Measurements from ENCODE around the gene CLEC20A.

The CLEC20A gene

DNA sequence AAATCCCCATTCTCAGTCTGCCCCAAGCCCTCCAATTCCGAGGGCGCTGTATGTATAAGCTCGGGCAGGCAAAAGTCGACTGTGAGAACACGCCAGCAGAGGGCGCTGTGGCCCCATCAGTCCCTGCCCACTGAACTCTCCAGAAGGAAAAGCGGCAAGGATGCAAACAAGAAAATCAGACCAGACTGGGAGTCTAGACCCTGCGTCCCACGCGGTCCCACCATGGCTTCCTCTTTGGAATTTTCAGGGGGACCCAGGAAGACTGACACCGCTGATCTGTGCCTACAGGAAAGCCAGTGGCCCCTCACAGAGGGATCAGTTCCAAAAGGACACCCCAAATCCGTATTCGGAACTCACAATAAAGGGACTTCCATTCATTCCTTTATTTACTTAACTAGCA is 35.6 kb upstream of the CLEC20A start:
- peak overlapping the region; percentile 34; the same call in 1 of the 2 replicates for H3K4me2 ChIP-seq (ENCODE audit: low read depth, low read length)
- no peaks in the 10 kb centered on the region for H4K20me1 ChIP-seq (ENCODE audit: insufficient read depth, low read length)
- no peak overlapping the region for H3K9ac ChIP-seq (ENCODE audit: low read length)
- no peaks in the 10 kb centered on the region for H3K36me3 ChIP-seq (replicated peaks; ENCODE audit: insufficient read depth, low read length)
- H3K27ac ChIP-seq (ENCODE audit: low read length): no peak overlapping the region
- H3K9me3 ChIP-seq (replicated peaks; ENCODE audit: insufficient read depth, low read length): no peaks in the 10 kb centered on the region
- H3K27me3 ChIP-seq (replicated peaks; ENCODE audit: insufficient read depth, low read length): no peaks in the 10 kb centered on the region
- H2AFZ ChIP-seq (ENCODE audit: low read length): peak overlapping the region; percentile 48
- no peak overlapping the region for H3K4me3 ChIP-seq (ENCODE audit: low read length)
- no peaks in the 10 kb centered on the region for H3F3A ChIP-seq (ENCODE audit: insufficient read depth, low read length)
- peak; percentile 78 for DNase-seq
- no peaks in the 10 kb centered on the region for H3K9me2 ChIP-seq (replicated peaks; ENCODE audit: insufficient read depth, low read length)
- H3K79me2 ChIP-seq (ENCODE audit: low read length): no peaks in the 10 kb centered on the region
- 0 out of 2 replicates have a peak, but pooled peaks cover 3% of the 10 kb centered on the region for H3K4me1 ChIP-seq (ENCODE audit: low read length)
- TF ChIP-seq EZH2phosphoT487 (IDR thresholded peaks at IDR 0.05; ENCODE audit: low read length) (no peak), EZH2 (optimal IDR thresholded peaks at IDR 0.05; ENCODE audit: low read depth, low read length) (no peak)
- TF ChIP-seq, protein P1, sequence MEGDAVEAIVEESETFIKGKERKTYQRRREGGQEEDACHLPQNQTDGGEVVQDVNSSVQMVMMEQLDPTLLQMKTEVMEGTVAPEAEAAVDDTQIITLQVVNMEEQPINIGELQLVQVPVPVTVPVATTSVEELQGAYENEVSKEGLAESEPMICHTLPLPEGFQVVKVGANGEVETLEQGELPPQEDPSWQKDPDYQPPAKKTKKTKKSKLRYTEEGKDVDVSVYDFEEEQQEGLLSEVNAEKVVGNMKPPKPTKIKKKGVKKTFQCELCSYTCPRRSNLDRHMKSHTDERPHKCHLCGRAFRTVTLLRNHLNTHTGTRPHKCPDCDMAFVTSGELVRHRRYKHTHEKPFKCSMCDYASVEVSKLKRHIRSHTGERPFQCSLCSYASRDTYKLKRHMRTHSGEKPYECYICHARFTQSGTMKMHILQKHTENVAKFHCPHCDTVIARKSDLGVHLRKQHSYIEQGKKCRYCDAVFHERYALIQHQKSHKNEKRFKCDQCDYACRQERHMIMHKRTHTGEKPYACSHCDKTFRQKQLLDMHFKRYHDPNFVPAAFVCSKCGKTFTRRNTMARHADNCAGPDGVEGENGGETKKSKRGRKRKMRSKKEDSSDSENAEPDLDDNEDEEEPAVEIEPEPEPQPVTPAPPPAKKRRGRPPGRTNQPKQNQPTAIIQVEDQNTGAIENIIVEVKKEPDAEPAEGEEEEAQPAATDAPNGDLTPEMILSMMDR (IDR thresholded peaks at IDR 0.05; ENCODE audit: low read length): peak; percentile 98

DNA sequence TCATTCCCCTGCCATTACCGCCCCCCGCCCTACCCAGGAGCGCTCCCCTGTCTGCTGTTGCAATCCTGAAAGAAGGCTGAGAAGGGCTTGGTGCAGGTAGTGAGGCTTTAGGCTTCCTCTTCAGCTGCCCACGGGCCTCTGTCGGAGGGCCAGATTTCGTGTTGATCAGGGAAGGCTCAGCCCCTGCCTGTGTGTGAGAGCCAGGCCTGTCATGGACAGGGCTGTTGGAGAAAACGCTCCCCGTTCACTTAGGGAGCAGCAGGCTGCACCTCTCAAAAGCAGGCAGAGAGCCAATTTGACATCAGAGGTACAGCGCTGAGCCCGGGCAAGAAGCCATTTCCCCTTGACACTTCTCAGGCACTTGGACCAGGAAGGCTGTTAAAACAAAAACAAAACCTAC is 35.1 kb upstream of the CLEC20A start:
- Histone ChIP-seq H3K27me3 (replicated peaks; ENCODE audit: insufficient read depth, low read length) (no peaks in the 10 kb centered on the region), H3K4me3 (ENCODE audit: low read length) (no peak overlapping the region), H3K4me1 (ENCODE audit: low read length) (0 out of 2 replicates have a peak, but pooled peaks cover 3% of the 10 kb centered on the region), H3K27ac (ENCODE audit: low read length) (no peak overlapping the region), H3K9me3 (replicated peaks; ENCODE audit: insufficient read depth, low read length) (no peaks in the 10 kb centered on the region), H3F3A (ENCODE audit: insufficient read depth, low read length) (no peaks in the 10 kb centered on the region), H2AFZ (ENCODE audit: low read length) (peak overlapping the region; percentile 48), H3K9ac (ENCODE audit: low read length) (no peak overlapping the region), H3K4me2 (ENCODE audit: low read depth, low read length) (peak overlapping the region; percentile 34; the same call in 1 of the 2 replicates), H3K9me2 (replicated peaks; ENCODE audit: insufficient read depth, low read length) (no peaks in the 10 kb centered on the region), H4K20me1 (ENCODE audit: insufficient read depth, low read length) (no peaks in the 10 kb centered on the region), H3K79me2 (ENCODE audit: low read length) (no peaks in the 10 kb centered on the region), H3K36me3 (replicated peaks; ENCODE audit: insufficient read depth, low read length) (no peaks in the 10 kb centered on the region)
- DNase-seq: no peak
- TF ChIP-seq EZH2phosphoT487 (IDR thresholded peaks at IDR 0.05; ENCODE audit: low read length) (no peak), EZH2 (optimal IDR thresholded peaks at IDR 0.05; ENCODE audit: low read depth, low read length) (no peak)
- TF ChIP-seq, protein P1 (IDR thresholded peaks at IDR 0.05; ENCODE audit: low read length): no peak

DNA sequence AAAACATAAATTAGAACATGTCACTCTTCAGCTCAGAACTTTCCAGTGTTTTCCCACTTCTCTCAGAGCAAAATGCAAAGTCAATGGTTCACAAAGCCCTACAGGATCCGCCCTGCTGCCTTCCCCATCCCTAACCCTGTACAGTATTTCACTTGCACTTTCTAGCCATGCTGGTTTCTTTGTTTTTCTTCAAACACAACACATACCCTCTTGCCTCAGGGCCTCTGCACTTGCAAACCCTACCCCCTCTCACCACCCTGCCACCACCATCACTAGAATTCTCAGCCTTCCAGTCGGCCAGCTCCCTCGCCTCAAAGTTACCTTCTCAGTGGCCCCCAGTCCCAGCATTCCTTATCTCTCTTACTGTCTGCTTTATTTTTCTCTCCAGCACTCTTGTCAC is 33.7 kb upstream of the CLEC20A start:
- Histone ChIP-seq H3K4me3 (ENCODE audit: low read length) (no peak overlapping the region), H3K4me2 (ENCODE audit: low read depth, low read length) (no peak overlapping the region), H4K20me1 (ENCODE audit: insufficient read depth, low read length) (no peaks in the 10 kb centered on the region), H3K27ac (ENCODE audit: low read length) (no peak overlapping the region), H3K27me3 (replicated peaks; ENCODE audit: insufficient read depth, low read length) (no peaks in the 10 kb centered on the region), H2AFZ (ENCODE audit: low read length) (no peak overlapping the region), H3K4me1 (ENCODE audit: low read length) (0 out of 2 replicates have a peak, but pooled peaks cover 3% of the 10 kb centered on the region), H3K9me3 (replicated peaks; ENCODE audit: insufficient read depth, low read length) (no peaks in the 10 kb centered on the region), H3F3A (ENCODE audit: insufficient read depth, low read length) (no peaks in the 10 kb centered on the region), H3K79me2 (ENCODE audit: low read length) (no peaks in the 10 kb centered on the region), H3K9ac (ENCODE audit: low read length) (no peak overlapping the region), H3K36me3 (replicated peaks; ENCODE audit: insufficient read depth, low read length) (no peaks in the 10 kb centered on the region), H3K9me2 (replicated peaks; ENCODE audit: insufficient read depth, low read length) (no peaks in the 10 kb centered on the region)
- DNase-seq: no peak
- TF ChIP-seq EZH2phosphoT487 (IDR thresholded peaks at IDR 0.05; ENCODE audit: low read length): no peak
- TF ChIP-seq, protein P1 (IDR thresholded peaks at IDR 0.05; ENCODE audit: low read length): no peak
- TF ChIP-seq EZH2 (optimal IDR thresholded peaks at IDR 0.05; ENCODE audit: low read depth, low read length): no peak

All from MM.1S (cell line).